NCI-H510A (cell line): ENCODE data around the gene PKNOX1.
"Not testable (repeated sequence)": the region's sequence is repeated elsewhere in the genome, so short reads cannot be mapped to it uniquely, and the experiment has no call there.

Experiments
- DNase-seq: peaks from one replicate; lab custom pipeline; 2025; lab: John Stamatoyannopoulos, UW

The PKNOX1 gene

DNA sequence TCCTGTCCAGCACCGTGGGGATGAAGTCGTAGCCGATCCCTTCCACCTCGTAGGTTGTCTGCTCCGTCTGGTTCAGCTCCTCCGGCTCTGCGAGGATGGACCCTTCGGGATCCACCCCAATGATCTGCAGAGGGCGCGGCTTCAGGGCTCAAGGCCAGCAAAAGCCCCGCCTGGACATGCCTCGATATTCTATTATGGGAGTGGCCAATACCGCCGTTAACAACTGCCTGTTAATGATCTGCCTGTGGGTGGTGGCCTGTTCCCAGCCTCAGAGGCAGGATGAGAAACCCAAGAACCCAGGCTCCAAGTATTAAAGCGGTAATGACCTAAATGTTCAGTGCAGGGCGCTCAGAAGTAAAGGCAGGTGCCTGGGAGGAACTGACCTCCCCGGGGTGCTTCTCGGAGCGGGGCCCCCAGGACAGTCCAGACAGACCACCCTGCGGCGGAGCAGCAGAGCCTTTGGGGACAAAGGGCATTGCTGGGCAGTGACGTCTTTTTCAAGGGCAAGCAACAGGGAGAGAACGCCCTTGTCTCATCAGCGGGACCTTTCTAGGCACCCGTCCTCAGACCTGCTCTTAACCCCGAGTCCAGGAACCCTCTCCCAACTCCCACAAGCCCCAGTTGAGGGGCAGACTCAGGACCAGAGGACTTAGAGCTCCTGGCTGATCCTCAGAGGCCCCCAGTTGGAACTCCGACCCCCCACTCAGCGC, 88.7 kb downstream of the PKNOX1 start:
- DNase-seq: not testable (repeated sequence)

GRCh38 chr21:43064265-43064917, 90.0 kb downstream of the PKNOX1 start:
- not testable (repeated sequence) for DNase-seq

- not testable (repeated sequence) for DNase-seq
Observed at GRCh38 chr21:43065991-43066390, 91.6 kb downstream of the PKNOX1 start.

GRCh38 chr21:43066690-43067089, 92.3 kb downstream of the PKNOX1 start:
- not testable (repeated sequence) for DNase-seq

DNA sequence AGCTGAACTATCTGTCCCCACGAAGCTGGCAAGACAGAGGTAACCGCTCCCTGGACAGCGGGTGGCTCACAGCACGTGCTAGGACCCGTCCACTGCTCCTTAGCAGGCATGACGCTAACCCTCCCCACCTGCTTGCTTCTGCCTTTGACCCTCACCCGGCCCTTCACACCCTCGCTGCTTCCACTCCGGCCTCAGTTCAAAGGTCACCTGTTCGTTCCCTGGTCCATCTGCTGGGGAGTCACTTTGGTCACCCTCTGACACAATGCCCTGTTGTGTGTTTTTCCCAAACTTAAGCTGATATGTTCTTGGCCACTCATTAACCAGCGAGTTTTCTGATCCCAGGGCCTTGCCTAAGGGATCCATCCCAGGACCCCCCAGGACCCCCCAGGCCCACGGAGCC, 93.7 kb downstream of the PKNOX1 start:
- not testable (repeated sequence) for DNase-seq

- DNase-seq: not testable (repeated sequence)
Observed at GRCh38 chr21:43069682-43070081, 95.3 kb downstream of the PKNOX1 start.

DNA sequence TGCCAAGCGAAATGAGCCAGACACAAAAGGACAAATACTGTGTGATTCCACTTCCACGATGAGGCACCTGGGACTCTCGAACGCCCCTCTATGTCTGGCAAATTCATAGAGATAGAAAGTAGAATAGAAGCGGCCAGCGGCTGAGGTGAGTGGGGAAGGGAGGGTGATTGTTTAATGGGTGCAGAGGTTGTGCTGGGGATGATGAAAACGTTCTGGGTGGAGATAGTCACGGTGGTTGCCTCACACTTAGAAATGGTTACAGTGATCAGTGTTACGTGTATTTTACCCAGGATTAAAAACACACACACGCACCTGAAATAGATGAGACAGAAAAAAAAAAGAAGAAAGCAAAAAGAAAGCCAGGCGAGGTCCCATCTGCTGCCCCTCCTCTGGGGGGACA, 98.4 kb downstream of the PKNOX1 start:
- DNase-seq: not testable (repeated sequence)

DNA sequence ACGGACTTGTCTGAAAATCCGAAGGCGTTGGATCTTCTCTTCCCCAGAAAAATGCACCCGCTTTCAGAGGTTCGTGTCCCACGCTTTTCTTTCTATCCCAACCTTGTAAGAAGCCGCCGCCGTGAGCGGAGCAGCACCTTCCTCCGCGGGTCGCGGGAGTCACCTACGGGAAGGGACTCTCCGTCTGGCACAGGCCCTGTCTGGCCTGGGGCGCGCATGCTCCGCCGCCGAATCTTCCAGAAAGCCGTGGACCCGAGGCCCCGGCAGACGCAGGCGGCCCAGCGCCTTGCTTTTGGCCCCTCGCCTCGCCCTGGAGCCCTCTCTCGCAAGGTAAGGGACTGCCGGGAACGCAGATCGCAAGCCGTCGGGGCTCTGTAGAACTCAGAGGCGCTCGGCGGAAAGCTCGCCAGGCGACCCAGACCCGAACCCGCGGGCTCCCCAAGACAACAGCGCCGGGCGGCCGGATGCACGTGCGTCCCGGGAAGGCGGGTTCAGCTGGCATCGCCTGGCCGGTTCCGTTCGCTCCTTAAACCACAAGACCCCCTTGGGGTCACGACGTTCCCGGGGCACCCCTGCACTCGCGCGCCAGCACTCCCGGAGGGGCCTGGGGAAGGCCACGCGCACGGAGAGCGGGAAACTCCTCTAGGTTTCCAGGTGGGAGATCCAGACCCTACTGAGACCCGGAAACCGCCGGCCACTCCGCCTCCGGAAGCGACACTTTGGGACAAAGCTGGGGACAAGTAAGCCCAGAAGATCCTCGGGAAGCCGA, 100.2 kb downstream of the PKNOX1 start:
- DNase-seq: not testable (repeated sequence)

DNA sequence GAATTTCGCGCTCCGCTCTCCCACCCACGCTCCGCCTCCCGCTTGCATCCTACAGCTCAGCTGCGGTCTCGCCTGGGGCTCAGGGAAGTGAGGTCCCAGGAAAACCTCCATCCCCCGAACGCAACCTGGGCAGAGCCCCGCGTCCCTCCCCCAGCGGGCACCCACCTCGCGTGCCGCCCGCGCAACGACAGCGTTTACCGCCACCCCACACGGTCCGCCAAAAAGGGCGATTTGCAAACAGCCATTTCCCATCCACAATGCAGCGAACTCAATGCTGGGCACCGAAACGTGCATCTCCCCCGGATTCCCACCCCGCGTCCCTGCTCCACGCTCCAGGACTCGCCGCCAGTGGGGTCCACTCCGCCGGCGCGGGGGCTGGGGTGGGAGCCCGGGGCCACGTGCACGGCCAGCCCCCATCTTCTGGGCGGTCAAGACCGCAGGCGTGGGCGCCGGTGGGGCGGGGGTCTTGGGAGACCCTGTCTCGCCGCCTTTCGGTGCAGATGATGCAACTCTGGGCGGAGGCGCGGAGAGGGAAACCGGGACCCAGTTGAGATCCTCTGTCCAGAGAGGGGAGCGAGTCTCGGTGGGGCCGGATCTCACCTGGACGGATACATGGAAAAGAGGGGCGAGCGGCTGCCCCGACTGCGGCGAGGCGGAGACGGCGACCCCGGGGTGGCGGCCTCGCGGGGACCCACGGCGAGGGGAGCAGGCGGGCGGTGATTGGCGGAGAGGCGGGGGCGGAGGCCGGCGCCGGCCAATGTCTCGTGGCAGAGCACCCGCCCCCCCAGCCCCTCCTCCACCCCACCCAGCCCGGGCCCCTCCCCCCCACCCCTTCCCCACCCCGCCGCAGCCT, 101.0 kb downstream of the PKNOX1 start, which contains the start of gene CBS:
Gene CBS (minus strand): TSS at position 666 of the 853 bp plus-strand sequence. CDS start 3,642 bp downstream, outside the sequence.
- DNase-seq: not testable (repeated sequence)

DNA sequence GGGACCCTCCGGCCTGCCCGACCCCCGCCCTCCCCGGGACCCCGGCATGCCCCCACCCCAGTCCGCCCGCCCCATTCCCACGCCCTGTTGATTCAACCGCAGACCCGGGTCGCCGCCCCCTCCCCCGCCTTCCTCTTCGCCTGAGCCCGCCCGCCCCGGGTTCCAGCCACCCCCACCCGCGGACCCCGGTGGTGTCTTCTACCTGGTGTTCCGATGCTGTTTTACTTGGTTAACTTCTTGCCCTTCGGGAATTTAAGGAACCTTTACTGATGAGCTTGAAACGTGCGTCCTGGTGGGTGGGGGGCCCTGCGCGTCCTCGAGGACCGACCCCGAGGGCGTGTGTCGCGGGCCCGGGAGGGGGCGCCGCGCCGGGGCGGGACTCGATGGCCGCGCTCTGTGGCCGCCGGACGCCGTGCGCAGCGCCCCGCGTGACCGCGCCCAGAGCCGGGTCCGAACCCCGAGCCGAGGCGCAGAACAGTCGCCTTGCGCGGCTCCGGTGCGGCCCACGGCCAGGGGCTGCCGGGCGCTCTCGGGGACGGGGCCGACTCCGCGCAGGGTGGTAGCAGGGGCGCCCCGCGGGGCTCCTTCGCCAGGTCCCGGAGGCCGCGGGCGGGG, 101.8 kb downstream of the PKNOX1 start:
- DNase-seq: not testable (repeated sequence)

GRCh38 chr21:43076643-43077042, 102.3 kb downstream of the PKNOX1 start:
- not testable (repeated sequence) for DNase-seq

DNA sequence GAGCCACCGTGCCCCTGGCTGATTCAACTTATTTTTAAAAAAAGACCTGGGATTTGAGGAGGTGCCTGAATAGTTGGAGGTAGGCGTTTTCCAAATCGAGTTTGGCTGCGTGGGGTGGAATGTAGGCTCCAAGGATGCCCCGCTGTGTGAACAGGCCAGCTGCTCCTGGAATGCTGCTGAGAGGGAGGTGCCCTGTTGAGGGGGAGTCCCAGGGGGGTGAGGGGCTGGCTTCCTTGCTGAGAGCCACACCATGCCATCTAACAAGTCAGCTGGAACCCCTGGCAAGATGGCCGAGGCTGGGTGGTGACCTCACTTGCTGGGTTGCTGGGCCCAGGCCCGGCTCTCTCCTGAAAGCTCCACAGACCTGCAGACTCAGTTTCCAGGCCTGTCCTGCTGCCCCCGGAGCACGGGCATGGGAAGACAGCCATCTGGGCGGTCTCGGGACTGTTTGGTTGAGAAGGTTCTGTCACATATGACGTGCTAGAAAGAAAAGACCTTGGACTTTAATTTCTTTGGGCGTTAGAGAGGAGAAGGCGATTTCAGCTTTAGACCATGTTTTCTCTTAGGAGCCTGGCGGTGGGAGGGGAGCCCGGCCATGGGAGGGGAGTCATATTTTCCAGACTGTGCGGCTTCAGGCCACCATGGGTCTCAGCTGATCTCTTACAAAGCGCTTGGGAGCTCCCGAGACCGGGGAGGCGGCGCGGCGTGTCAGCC, 108.4 kb downstream of the PKNOX1 start:
- DNase-seq: not testable (repeated sequence)
